HEK293 (cell line): ENCODE results near the gene SCIMP.

Source experiments
- REPIN1 ChIP-seq: fragments of 450-650 bp; formaldehyde crosslinking; IDR thresholded peaks from 2 replicates; pipeline ENCODE4 v1.5.1; 2017; ENCODE audit warnings: missing biosample characterization, missing genetic modification characterization, low read depth
- ZBTB44 ChIP-seq: fragments of 450-650 bp; IDR thresholded peaks from 2 replicates; pipeline ENCODE4 v1.5.1; 2018; ENCODE audit warnings: missing biosample characterization, mild to moderate bottlenecking, missing genetic modification characterization
- ZNF121 ChIP-seq: fragments of 450-650 bp; formaldehyde crosslinking; IDR thresholded peaks from 2 replicates; pipeline ENCODE4 v1.5.1; 2016; ENCODE audit warnings: missing biosample characterization, missing genetic modification characterization
- ZNF423 ChIP-seq: fragments of 450-650 bp; formaldehyde crosslinking; IDR thresholded peaks from 2 replicates; pipeline ENCODE4 v1.5.1; 2016; ENCODE audit warnings: missing biosample characterization, missing genetic modification characterization
- TF ChIP-seq, protein P1 (sequence below): fragments of 450-650 bp; formaldehyde crosslinking; IDR thresholded peaks from 2 replicates; pipeline ENCODE4 v1.5.1; 2016; ENCODE audit warnings: missing biosample characterization, missing genetic modification characterization
- TF ChIP-seq, protein P2 (sequence below): fragments of 450-650 bp; formaldehyde crosslinking; IDR thresholded peaks from 2 replicates; pipeline ENCODE4 v1.5.1; 2016; ENCODE audit warnings: missing biosample characterization, missing genetic modification characterization, borderline replicate concordance
- TF ChIP-seq, protein P3 (sequence below): fragments of 450-650 bp; formaldehyde crosslinking; IDR thresholded peaks from 2 replicates; pipeline ENCODE4; 2016; ENCODE audit warnings: missing biosample characterization, missing genetic modification characterization

DNA sequence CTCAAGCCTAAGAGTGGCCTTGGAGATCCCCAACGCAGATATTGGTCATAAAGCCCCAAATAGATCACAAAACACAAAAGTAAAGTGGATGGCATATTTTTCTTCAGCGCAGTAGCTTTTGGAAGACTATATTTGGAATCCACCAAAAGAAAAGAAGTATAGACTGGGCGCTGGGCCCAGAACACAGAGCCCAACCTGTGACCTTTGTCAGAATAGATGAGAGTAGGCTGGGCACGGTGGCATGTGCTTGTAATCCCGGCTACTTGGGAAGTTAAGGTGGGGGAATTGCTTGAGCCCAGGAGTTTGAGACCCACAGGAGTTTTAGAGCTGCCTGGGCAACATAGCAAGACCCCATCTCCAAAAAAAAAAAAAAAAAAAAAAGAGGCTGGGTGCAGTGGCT lies 14.6 kb downstream of the SCIMP start:
- TF ChIP-seq, protein P1, sequence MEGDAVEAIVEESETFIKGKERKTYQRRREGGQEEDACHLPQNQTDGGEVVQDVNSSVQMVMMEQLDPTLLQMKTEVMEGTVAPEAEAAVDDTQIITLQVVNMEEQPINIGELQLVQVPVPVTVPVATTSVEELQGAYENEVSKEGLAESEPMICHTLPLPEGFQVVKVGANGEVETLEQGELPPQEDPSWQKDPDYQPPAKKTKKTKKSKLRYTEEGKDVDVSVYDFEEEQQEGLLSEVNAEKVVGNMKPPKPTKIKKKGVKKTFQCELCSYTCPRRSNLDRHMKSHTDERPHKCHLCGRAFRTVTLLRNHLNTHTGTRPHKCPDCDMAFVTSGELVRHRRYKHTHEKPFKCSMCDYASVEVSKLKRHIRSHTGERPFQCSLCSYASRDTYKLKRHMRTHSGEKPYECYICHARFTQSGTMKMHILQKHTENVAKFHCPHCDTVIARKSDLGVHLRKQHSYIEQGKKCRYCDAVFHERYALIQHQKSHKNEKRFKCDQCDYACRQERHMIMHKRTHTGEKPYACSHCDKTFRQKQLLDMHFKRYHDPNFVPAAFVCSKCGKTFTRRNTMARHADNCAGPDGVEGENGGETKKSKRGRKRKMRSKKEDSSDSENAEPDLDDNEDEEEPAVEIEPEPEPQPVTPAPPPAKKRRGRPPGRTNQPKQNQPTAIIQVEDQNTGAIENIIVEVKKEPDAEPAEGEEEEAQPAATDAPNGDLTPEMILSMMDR, result no peak
- TF ChIP-seq ZNF121 (no peak), REPIN1 (tag by site-specific recombination) (no peak), ZBTB44 (no peak), ZNF423 (no peak)
- TF ChIP-seq, protein P2, sequence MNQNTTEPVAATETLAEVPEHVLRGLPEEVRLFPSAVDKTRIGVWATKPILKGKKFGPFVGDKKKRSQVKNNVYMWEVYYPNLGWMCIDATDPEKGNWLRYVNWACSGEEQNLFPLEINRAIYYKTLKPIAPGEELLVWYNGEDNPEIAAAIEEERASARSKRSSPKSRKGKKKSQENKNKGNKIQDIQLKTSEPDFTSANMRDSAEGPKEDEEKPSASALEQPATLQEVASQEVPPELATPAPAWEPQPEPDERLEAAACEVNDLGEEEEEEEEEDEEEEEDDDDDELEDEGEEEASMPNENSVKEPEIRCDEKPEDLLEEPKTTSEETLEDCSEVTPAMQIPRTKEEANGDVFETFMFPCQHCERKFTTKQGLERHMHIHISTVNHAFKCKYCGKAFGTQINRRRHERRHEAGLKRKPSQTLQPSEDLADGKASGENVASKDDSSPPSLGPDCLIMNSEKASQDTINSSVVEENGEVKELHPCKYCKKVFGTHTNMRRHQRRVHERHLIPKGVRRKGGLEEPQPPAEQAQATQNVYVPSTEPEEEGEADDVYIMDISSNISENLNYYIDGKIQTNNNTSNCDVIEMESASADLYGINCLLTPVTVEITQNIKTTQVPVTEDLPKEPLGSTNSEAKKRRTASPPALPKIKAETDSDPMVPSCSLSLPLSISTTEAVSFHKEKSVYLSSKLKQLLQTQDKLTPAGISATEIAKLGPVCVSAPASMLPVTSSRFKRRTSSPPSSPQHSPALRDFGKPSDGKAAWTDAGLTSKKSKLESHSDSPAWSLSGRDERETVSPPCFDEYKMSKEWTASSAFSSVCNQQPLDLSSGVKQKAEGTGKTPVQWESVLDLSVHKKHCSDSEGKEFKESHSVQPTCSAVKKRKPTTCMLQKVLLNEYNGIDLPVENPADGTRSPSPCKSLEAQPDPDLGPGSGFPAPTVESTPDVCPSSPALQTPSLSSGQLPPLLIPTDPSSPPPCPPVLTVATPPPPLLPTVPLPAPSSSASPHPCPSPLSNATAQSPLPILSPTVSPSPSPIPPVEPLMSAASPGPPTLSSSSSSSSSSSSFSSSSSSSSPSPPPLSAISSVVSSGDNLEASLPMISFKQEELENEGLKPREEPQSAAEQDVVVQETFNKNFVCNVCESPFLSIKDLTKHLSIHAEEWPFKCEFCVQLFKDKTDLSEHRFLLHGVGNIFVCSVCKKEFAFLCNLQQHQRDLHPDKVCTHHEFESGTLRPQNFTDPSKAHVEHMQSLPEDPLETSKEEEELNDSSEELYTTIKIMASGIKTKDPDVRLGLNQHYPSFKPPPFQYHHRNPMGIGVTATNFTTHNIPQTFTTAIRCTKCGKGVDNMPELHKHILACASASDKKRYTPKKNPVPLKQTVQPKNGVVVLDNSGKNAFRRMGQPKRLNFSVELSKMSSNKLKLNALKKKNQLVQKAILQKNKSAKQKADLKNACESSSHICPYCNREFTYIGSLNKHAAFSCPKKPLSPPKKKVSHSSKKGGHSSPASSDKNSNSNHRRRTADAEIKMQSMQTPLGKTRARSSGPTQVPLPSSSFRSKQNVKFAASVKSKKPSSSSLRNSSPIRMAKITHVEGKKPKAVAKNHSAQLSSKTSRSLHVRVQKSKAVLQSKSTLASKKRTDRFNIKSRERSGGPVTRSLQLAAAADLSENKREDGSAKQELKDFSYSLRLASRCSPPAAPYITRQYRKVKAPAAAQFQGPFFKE (tag by site-specific recombination), result no peak
- TF ChIP-seq, protein P3, sequence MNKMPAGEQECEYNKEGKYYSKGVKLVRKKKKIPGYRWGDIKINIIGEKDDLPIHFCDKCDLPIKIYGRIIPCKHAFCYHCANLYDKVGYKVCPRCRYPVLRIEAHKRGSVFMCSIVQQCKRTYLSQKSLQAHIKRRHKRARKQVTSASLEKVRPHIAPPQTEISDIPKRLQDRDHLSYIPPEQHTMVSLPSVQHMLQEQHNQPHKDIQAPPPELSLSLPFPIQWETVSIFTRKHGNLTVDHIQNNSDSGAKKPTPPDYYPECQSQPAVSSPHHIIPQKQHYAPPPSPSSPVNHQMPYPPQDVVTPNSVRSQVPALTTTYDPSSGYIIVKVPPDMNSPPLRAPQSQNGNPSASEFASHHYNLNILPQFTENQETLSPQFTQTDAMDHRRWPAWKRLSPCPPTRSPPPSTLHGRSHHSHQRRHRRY (tag by site-specific recombination), result no peak
